H1 (cell line): Measurements from ENCODE around the gene TMEM79. TPM values are rescaled to one million over a fixed set of nuclear protein-coding genes. Genes with fewer than 3 reads are reported as not detected.

Experiments
- CTCF ChIA-PET: fragments of 300-600 bp; sonication (Branson Sonifier 250); formaldehyde crosslinking; loops from one replicate; lab custom pipeline; 2021; ENCODE audit not compliant: partially characterized antibody; lab: Charles Lee
- POLR2A ChIA-PET: fragments of 300-600 bp; sonication (Branson Sonifier 250); formaldehyde crosslinking; loops from one replicate; lab custom pipeline; 2021; ENCODE audit warnings: inconsistent platforms; ENCODE audit not compliant: partially characterized antibody; lab: Charles Lee
- DNase-seq, 2 experiments: peaks; one replicate each; pipeline versions ENCODE4 v3.0.0 to v3.0.0-alpha.2; 2010 to 2022; ENCODE audit warnings: low spot score in 2 of 2, low read depth in 1 of 2, mixed read lengths in 1 of 2
- FAIRE-seq: peaks from 2 replicates; lab custom pipeline; 2011; peaks lifted over from hg19 to GRCh38; lab: Jason Lieb, UNC
- H2AFZ ChIP-seq: 2 replicates; pipeline ENCODE4 v1.8.1; 2012; ENCODE audit warnings: low read length, inconsistent platforms
- H2AK5ac ChIP-seq: 2 replicates; pipeline ENCODE4 v1.6.1; 2013; ENCODE audit warnings: low read depth, low read length
- H2BK120ac ChIP-seq: replicated peaks from 2 replicates; pipeline ENCODE3; 2013; ENCODE audit warnings: low read depth, low read length, inconsistent platforms
- H2BK12ac ChIP-seq: 2 replicates; pipeline ENCODE4 v1.6.1; 2013; ENCODE audit warnings: low read depth, low read length
- H2BK15ac ChIP-seq: 2 replicates; pipeline ENCODE4 v1.6.1; 2013; ENCODE audit warnings: low read length
- H2BK20ac ChIP-seq: 2 replicates; pipeline ENCODE4 v1.6.1; 2013; ENCODE audit warnings: low read length
- H2BK5ac ChIP-seq: 2 replicates; pipeline ENCODE4 v1.6.1; 2013; ENCODE audit warnings: low read depth, low read length
- H3K14ac ChIP-seq: 2 replicates; pipeline ENCODE4 v1.6.1; 2013; ENCODE audit warnings: inconsistent platforms; ENCODE audit not compliant: insufficient read length
- H3K18ac ChIP-seq: 2 replicates; pipeline ENCODE4 v1.6.1; 2013; ENCODE audit warnings: low read length; ENCODE audit errors: extremely low read depth
- H3K23ac ChIP-seq: 2 replicates; pipeline ENCODE4 v1.6.1; 2013; ENCODE audit warnings: inconsistent platforms; ENCODE audit not compliant: insufficient read length
- H3K23me2 ChIP-seq: 2 replicates; pipeline ENCODE4 v1.6.1; 2013; ENCODE audit warnings: low read depth, low read length
- H3K27ac ChIP-seq: 2 replicates; pipeline ENCODE4 v1.6.1; 2011; ENCODE audit warnings: low read depth, low read length, inconsistent platforms
- H3K27me3 ChIP-seq, 4 experiments: replicated peaks in 1 of 4; 1 replicate in 1 of 4; 2 replicates in 3 of 4; pipeline versions ENCODE4 v1.6.1 to v1.8.1; 2011 to 2013; ENCODE audit warnings: low read length in 3 of 4, mild to moderate bottlenecking in 3 of 4, inconsistent platforms in 2 of 4, mixed read lengths in 2 of 4, moderate library complexity in 1 of 4; ENCODE audit not compliant: control insufficient read depth in 3 of 4, insufficient read depth in 3 of 4; ENCODE audit errors: extremely low read depth in 1 of 4
- H3K36me3 ChIP-seq, 4 experiments: 2 replicates each; pipeline versions ENCODE4 v1.6.1 to v1.8.1; 2011 to 2013; ENCODE audit warnings: mild to moderate bottlenecking in 4 of 4, low read length in 3 of 4, moderate library complexity in 2 of 4, control low read depth in 1 of 4, inconsistent platforms in 1 of 4; ENCODE audit not compliant: insufficient read depth in 4 of 4, control insufficient read depth in 2 of 4
- H3K4ac ChIP-seq: replicated peaks from 2 replicates; pipeline ENCODE3; 2013; ENCODE audit warnings: low read length, low read depth, mixed read lengths, inconsistent platforms; ENCODE audit not compliant: insufficient read length
- H3K4me1 ChIP-seq, 4 experiments: replicated peaks in 1 of 4; 1 replicate in 1 of 4; 2 replicates in 3 of 4; pipeline versions ENCODE4 v1.6.1 to v1.8.1; 2011 to 2013; ENCODE audit warnings: low read length in 3 of 4, inconsistent platforms in 2 of 4, mixed read lengths in 1 of 4; ENCODE audit not compliant: insufficient read depth in 4 of 4, control insufficient read depth in 3 of 4
- H3K4me2 ChIP-seq, 2 experiments: 2 replicates each; pipeline versions ENCODE4 v1.6.1 to v1.8.1; 2011 to 2013; ENCODE audit warnings: low read depth in 2 of 2, low read length in 2 of 2, control low read depth in 1 of 2, inconsistent platforms in 1 of 2, mild to moderate bottlenecking in 1 of 2; ENCODE audit not compliant: insufficient read depth in 1 of 2
- H3K4me3 ChIP-seq, 4 experiments: fragments of 200-600, 300-600 bp in 1 of 4; sonication (generic), shearing (Covaris generic), sonication (Bioruptor Twin) in 1 of 4; 2 replicates each; pipeline versions ENCODE4 v1.5.1 to v1.8.1; 2011 to 2016; ENCODE audit warnings: low read length in 4 of 4, low read depth in 3 of 4, control low read depth in 2 of 4, inconsistent platforms in 2 of 4, mild to moderate bottlenecking in 2 of 4, mixed read lengths in 1 of 4, moderate library complexity in 1 of 4; ENCODE audit not compliant: insufficient read depth in 2 of 4; ENCODE audit errors: extremely low read depth in 1 of 4
- H3K56ac ChIP-seq: replicated peaks from 2 replicates; pipeline ENCODE3; 2013; ENCODE audit warnings: low read depth, mild to moderate bottlenecking, mixed read lengths, low read length, inconsistent platforms; ENCODE audit not compliant: insufficient read length
- H3K79me1 ChIP-seq: 2 replicates; pipeline ENCODE4 v1.6.1; 2013; ENCODE audit warnings: low read depth, low read length, control low read depth
- H3K79me2 ChIP-seq, 2 experiments: 2 replicates each; pipeline versions ENCODE4 v1.6.1 to v1.8.1; 2012 to 2013; ENCODE audit warnings: low read length in 2 of 2, mild to moderate bottlenecking in 2 of 2, inconsistent platforms in 1 of 2; ENCODE audit not compliant: insufficient read depth in 2 of 2, control insufficient read depth in 1 of 2
- H3K9ac ChIP-seq, 4 experiments: replicated peaks in 1 of 4; 1 replicate in 1 of 4; 2 replicates in 3 of 4; pipeline versions ENCODE4 v1.6.1 to v1.8.1; 2011 to 2013; ENCODE audit warnings: low read depth in 3 of 4, low read length in 3 of 4, control low read depth in 2 of 4, mild to moderate bottlenecking in 2 of 4, moderate library complexity in 2 of 4, inconsistent platforms in 1 of 4; ENCODE audit errors: extremely low read depth in 1 of 4
- H3K9me3 ChIP-seq, 2 experiments: 2 replicates each; pipeline versions ENCODE4 v1.6.1 to v1.8.1; 2012 to 2013; ENCODE audit warnings: mild to moderate bottlenecking in 2 of 2, moderate library complexity in 2 of 2, control low read depth in 1 of 2, inconsistent platforms in 1 of 2, low read depth in 1 of 2, low read length in 1 of 2, mixed read lengths in 1 of 2; ENCODE audit not compliant: insufficient read depth in 2 of 2
- H4K20me1 ChIP-seq, 2 experiments: replicated peaks in 1 of 2; 2 replicates each; pipeline versions ENCODE3 to v1.8.1; 2011 to 2013; ENCODE audit warnings: inconsistent platforms in 2 of 2, low read length in 2 of 2, mild to moderate bottlenecking in 1 of 2; ENCODE audit not compliant: insufficient read depth in 2 of 2, control insufficient read depth in 1 of 2
- H4K5ac ChIP-seq: 2 replicates; pipeline ENCODE4 v1.6.1; 2013; ENCODE audit warnings: low read length, low read depth, mixed read lengths, inconsistent platforms; ENCODE audit not compliant: insufficient read length
- H4K8ac ChIP-seq: 2 replicates; pipeline ENCODE4 v1.8.0; 2013; ENCODE audit warnings: mild to moderate bottlenecking, moderate library complexity, low read length, inconsistent platforms; ENCODE audit not compliant: insufficient read depth; ENCODE audit errors: extremely low read depth
- H4K91ac ChIP-seq: replicated peaks from 2 replicates; pipeline ENCODE3; 2013; ENCODE audit warnings: low read length, mixed read lengths, inconsistent platforms; ENCODE audit not compliant: insufficient read length
- CTCF ChIP-seq, 3 experiments: IDR thresholded peaks; 1 replicate in 2 of 3; 2 replicates in 1 of 3; pipeline versions ENCODE4 v1.5.1 to v1.6.1; 2011; ENCODE audit warnings: low read length in 3 of 3, mild to moderate bottlenecking in 3 of 3, inconsistent platforms in 2 of 3, low read depth in 1 of 3, moderate library complexity in 1 of 3; ENCODE audit not compliant: insufficient read depth in 1 of 3; ENCODE audit errors: control extremely low read depth in 1 of 3
- TCF12 ChIP-seq: IDR thresholded peaks from 2 replicates; pipeline ENCODE4 v1.6.1; 2011; ENCODE audit warnings: low read depth, mild to moderate bottlenecking, low read length
- WGBS, 2 experiments: shearing (Covaris generic) in 1 of 2; methylation state at CpG; one replicate each; pipeline versions ENCODE4 v1.1.6 to v1.1.7; 2013 to 2015; ENCODE audit warnings: low lambda C conversion rate in 2 of 2, mixed read lengths in 2 of 2, inconsistent platforms in 1 of 2, low coverage in 1 of 2, missing lambda C conversion rate in 1 of 2; ENCODE audit not compliant: insufficient replicate concordance in 2 of 2, insufficient coverage in 1 of 2, insufficient read length in 1 of 2; ENCODE audit errors: extremely low coverage in 1 of 2, missing lambda C conversion rate in 1 of 2; 5-methylcytosine and 5-hydroxymethylcytosine counted together
- polyA plus RNA-seq, 7 experiments: library from polyadenylated mRNA; depleted of rRNA in 3 of 7; stranded (reverse) in 5 of 7; unstranded in 2 of 7; fragments of >200 nt in 5 of 7; fragments of 200-250 nt in 2 of 7; gene quantifications; 1 replicate in 5 of 7; 2 replicates in 1 of 7; 4 replicates in 1 of 7; pipeline versions ENCODE4 v1.2.1 to v1.2.3, GENCODE V29; 2011 to 2013; ENCODE audit warnings: missing spikeins in 2 of 7, mixed read lengths in 2 of 7
- total RNA-seq: library from RNA; stranded (reverse); fragmentation: NEBNext Ultra II Directional; extraction: Animal tissue kit (Norgen Biotek cat#: 25700); gene quantifications from 2 replicates; pipeline ENCODE4 v1.2.1, GENCODE V29; 2021

TMEM79 gene
- total and polyA plus RNA-seq, 2 of the 8 experiments (the other 6 are each of a cell fraction or from before 2014, with no cell fraction given) = 2.1 to 2.3 TPM

- TF ChIP-seq TCF12 = no peak
- TF ChIP-seq CTCF (IDR thresholded peaks at IDR 0.05; ENCODE audit: control extremely low read depth in 1 of 3, insufficient read depth in 1 of 3, low read depth in 1 of 3, low read length in 3 of 3) = peak in 2 of 3 experiments; percentile 1 to 49; a peak in 1 of 4 replicates
- Histone ChIP-seq H2BK12ac (no peak overlapping the region), H3K4ac (no peak overlapping the region), H3K4me1 (0 out of 7 replicates have a peak, but pooled peaks cover 0 to 2% (median 0%) of the 10 kb centered on the region in 4 experiments), H2BK120ac (no peak overlapping the region), H3K27me3 (no peaks in the 10 kb centered on the region), H2AK5ac (no peak overlapping the region), H3K36me3 (peaks cover 6 to 45% (median 32%) of the 10 kb centered on the region in 4 experiments), H2BK15ac (no peak overlapping the region), H4K8ac (no peak overlapping the region), H3K9me3 (no peaks in the 10 kb centered on the region), H4K91ac (no peak overlapping the region), H3K4me2 (peak overlapping the region; percentile 68 to 72), H3K27ac (no peak overlapping the region), H4K5ac (no peak overlapping the region), H3K79me2 (peaks cover 21 to 43% of the 10 kb centered on the region in 2 experiments), H2BK20ac (no peak overlapping the region), H3K4me3 (peak overlapping the region; percentile 83 to 100 (median 94); a peak in 5 of 8 replicates), H3K56ac (no peak overlapping the region), H2BK5ac (no peak overlapping the region), H3K79me1 (0 out of 2 replicates have a peak, but pooled peaks cover 2% of the 10 kb centered on the region), H3K9ac (no peak overlapping the region), H4K20me1 (peaks cover 7 to 9% of the 10 kb centered on the region in 2 experiments), H3K14ac (no peak overlapping the region), H3K23me2 (peaks cover 7% of the 10 kb centered on the region), H3K18ac (no peak overlapping the region), H2AFZ (no peak overlapping the region), H3K23ac (no peak overlapping the region)
- DNase-seq (no peak), FAIRE-seq (no peak)
- CTCF ChIA-PET = interaction anchor here (0.7 to 3.0 kb wide), 12 partner anchors 8 to 130 kb away, joined by 3 to 24 read pairs (median 4); no protein-coding TSS in a partner anchor
- POLR2A ChIA-PET = interaction anchor here (0.7 to 4.1 kb wide), 5 partner anchors 10 to 54 kb away, joined by 3 to 26 read pairs (median 3); partner anchors contain the start of genes SMG5 and TMEM79
- 77% methylated on average over 4 of the region's 4 CpGs; no CpG with 5 or more reads in 1 of the 2 experiments for WGBS, 2 experiments
These were observed 52.1 kb downstream of the TMEM79 start for GRCh38 chr1:156336242-156336641.
